Suppressor macrophage treated with lipopolysaccharide for 4 hours (primary cell): ENCODE measurements around the gene GPC6.
"Not testable (repeated sequence)": the region's sequence is repeated elsewhere in the genome, so short reads cannot be mapped to it uniquely, and the experiment has no call there.

Source experiments
- DNase-seq: peaks from one replicate; pipeline ENCODE4 v3.0.0-alpha.2; 2020

GPC6 gene

GRCh38 chr13:93270769-93271742 lies 44.4 kb downstream of the GPC6 start:
- no peak for DNase-seq

- no peak for DNase-seq
Measured at GRCh38 chr13:93279982-93280381, 53.4 kb downstream of the GPC6 start.

GRCh38 chr13:93280688-93281087 lies 54.1 kb downstream of the GPC6 start:
- no peak for DNase-seq

GRCh38 chr13:93283255-93283654 lies 56.6 kb downstream of the GPC6 start:
- no peak for DNase-seq

- no peak for DNase-seq
Measured at GRCh38 chr13:93284064-93284463, 57.5 kb downstream of the GPC6 start.

GRCh38 chr13:93286047-93286446 lies 59.4 kb downstream of the GPC6 start:
- no peak for DNase-seq

- no peak for DNase-seq
Measured at GRCh38 chr13:93289053-93289452, 62.4 kb downstream of the GPC6 start.

GRCh38 chr13:93289842-93290241 lies 63.2 kb downstream of the GPC6 start:
- DNase-seq = no peak

GRCh38 chr13:93290503-93290902 lies 63.9 kb downstream of the GPC6 start:
- DNase-seq = no peak

GRCh38 chr13:93292366-93292765 lies 65.8 kb downstream of the GPC6 start:
- DNase-seq = no peak

- no peak for DNase-seq
Measured at GRCh38 chr13:93293710-93294109, 67.1 kb downstream of the GPC6 start.

- no peak for DNase-seq
Measured at GRCh38 chr13:93296584-93296983, 70.0 kb downstream of the GPC6 start.

- no peak for DNase-seq
Measured at GRCh38 chr13:93298713-93299112, 72.1 kb downstream of the GPC6 start.

GRCh38 chr13:93304134-93304533 lies 77.5 kb downstream of the GPC6 start:
- DNase-seq = no peak

GRCh38 chr13:93304868-93305613 lies 78.4 kb downstream of the GPC6 start:
- no peak for DNase-seq

- DNase-seq = no peak
Measured at GRCh38 chr13:93305886-93306285, 79.3 kb downstream of the GPC6 start.

- no peak for DNase-seq
Measured at GRCh38 chr13:93307136-93307535, 80.5 kb downstream of the GPC6 start.

GRCh38 chr13:93307651-93308050 lies 81.0 kb downstream of the GPC6 start:
- no peak for DNase-seq

- no peak for DNase-seq
Measured at GRCh38 chr13:93309886-93310523, 83.4 kb downstream of the GPC6 start.

- no peak for DNase-seq
Measured at GRCh38 chr13:93316841-93317240, 90.2 kb downstream of the GPC6 start.

GRCh38 chr13:93318534-93319254 lies 92.1 kb downstream of the GPC6 start:
- DNase-seq = peak; percentile 6

- no peak for DNase-seq
Measured at GRCh38 chr13:93320942-93321341, 94.3 kb downstream of the GPC6 start.

GRCh38 chr13:93323880-93324279 lies 97.3 kb downstream of the GPC6 start:
- DNase-seq = not testable (repeated sequence)
